Uterus (tissue), 4 donors: ENCODE measurements around the gene SAP30BP. TPM values are rescaled to one million over a fixed set of nuclear protein-coding genes. Genes with fewer than 3 reads are reported as not detected.
A peak's percentile ranks its signal among the peaks of the same experiment; 100 is the strongest.

ENCODE experiments used
- DNase-seq, 2 donors: peaks; one replicate each; pipeline ENCODE4 v3.0.0-alpha.2; 2019 to 2020
- H3K27ac ChIP-seq, 2 donors: fragments of 200-600 bp; sonication (generic); 1 replicate in 1 of 2; 2 replicates in 1 of 2; pipeline ENCODE4 v1.5.1; 2016 to 2018
- H3K27me3 ChIP-seq, 2 donors: fragments of 200-600 bp; sonication (generic); one replicate each; pipeline ENCODE4 v1.5.1; 2018 to 2019; ENCODE audit warnings: control low read depth in 1 of 2
- H3K36me3 ChIP-seq, 2 donors: fragments of 200-600 bp; sonication (generic); one replicate each; pipeline ENCODE4 v1.5.1; 2019; ENCODE audit warnings: control low read depth in 1 of 2
- H3K4me1 ChIP-seq, 2 donors: fragments of 200-600 bp; sonication (generic); one replicate each; pipeline ENCODE4 v1.5.1; 2018 to 2019; ENCODE audit warnings: control low read depth in 1 of 2
- H3K4me3 ChIP-seq, 2 donors: fragments of 200-600 bp; sonication (generic); 1 replicate in 1 of 2; 2 replicates in 1 of 2; pipeline ENCODE4 v1.5.1; 2018 to 2019; ENCODE audit warnings: mild to moderate bottlenecking in 1 of 2
- H3K9me3 ChIP-seq, 2 donors: fragments of 200-600 bp; sonication (generic); one replicate each; pipeline ENCODE4 v1.5.1; 2019; ENCODE audit warnings: control low read depth in 1 of 2
- POLR2A ChIP-seq, 2 donors: fragments of 450-650 bp; IDR thresholded peaks; one replicate each; pipeline ENCODE4 v1.6.1; 2016; ENCODE audit warnings: antibody characterized with exemption in 2 of 2, mild to moderate bottlenecking in 1 of 2, moderate library complexity in 1 of 2
- intact Hi-C: fragments of 100-400 bp; cut with DNase I; formaldehyde crosslinking; loops from one replicate; pipeline ENCODE4 v1.15.1; 2023; ENCODE audit warnings: low total_unique reads
- total RNA-seq, 4 donors: library from RNA; depleted of rRNA in 3 of 4; stranded (reverse); fragments of >200 nt in 3 of 4; gene quantifications; one replicate each; pipeline versions ENCODE4 v1.1.0 to v1.2.4, GENCODE V29; 2014 to 2023
- TF ChIP-seq, protein P1 (sequence below), 4 experiments: fragments of 200-600 bp in 2 of 4; fragments of 450-650 bp in 2 of 4; sonication (generic) in 2 of 4; IDR thresholded peaks; one replicate each; pipeline ENCODE4 v1.5.1; 2016 to 2019; ENCODE audit warnings: antibody characterized with exemption in 4 of 4, mild to moderate bottlenecking in 2 of 4, moderate library complexity in 1 of 4
- donor health status: DM: yes; HTN: yes; CAD: no.

Gene SAP30BP
- total RNA-seq, 4 donors from 2014 or later, result 14.1 to 87.7 (median 64.7) TPM

DNA sequence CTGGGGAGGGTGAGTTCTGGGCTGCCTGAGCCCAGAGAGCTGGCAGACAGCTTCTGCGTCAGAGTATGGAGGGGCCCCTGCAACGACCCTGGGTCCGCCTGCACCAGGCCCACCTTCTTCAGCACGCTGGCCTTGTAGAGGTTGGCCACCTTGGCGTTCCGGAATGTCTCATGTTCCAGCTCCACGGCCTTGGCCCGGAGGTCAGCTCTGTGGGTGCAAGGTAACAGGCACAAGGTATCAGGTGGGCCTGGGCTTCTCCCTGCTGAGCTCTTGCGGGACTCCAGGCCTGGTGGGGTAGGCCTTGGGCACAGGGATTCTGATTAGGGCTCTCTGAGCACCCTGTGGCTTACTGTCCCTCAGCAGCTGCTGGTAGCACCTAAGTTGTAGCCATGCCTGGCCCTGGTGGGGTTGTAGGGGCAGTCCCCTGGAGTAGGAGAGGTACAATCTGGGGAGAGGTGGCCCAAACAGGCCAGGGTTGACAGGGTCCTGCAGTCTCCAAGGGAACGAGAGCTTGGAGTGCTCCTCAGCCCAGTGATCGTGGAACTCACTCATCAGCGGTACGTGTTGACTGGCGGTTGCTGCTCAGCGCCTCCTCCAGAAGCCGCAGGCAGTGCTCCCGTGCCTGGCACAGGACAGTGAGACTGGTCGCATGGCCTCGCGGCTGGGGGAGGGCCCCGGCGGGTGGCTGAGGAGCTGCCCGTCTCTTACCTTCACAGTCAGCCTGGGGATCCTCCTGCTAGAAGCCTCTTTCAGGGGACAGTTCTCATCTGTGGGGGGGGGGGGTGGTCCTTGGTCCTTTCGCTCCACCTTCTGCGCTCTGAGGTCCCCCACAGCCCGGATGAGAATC lies 36.8 kb upstream of the SAP30BP start:
- intact Hi-C loops, result no loop called here
- H3K9me3 ChIP-seq, result no peaks in the 10 kb centered on the region
- no peak for DNase-seq
- H3K4me1 ChIP-seq, result peaks cover 0 to 9% of the 10 kb centered on the region in 2 donors
- TF ChIP-seq, protein P1, sequence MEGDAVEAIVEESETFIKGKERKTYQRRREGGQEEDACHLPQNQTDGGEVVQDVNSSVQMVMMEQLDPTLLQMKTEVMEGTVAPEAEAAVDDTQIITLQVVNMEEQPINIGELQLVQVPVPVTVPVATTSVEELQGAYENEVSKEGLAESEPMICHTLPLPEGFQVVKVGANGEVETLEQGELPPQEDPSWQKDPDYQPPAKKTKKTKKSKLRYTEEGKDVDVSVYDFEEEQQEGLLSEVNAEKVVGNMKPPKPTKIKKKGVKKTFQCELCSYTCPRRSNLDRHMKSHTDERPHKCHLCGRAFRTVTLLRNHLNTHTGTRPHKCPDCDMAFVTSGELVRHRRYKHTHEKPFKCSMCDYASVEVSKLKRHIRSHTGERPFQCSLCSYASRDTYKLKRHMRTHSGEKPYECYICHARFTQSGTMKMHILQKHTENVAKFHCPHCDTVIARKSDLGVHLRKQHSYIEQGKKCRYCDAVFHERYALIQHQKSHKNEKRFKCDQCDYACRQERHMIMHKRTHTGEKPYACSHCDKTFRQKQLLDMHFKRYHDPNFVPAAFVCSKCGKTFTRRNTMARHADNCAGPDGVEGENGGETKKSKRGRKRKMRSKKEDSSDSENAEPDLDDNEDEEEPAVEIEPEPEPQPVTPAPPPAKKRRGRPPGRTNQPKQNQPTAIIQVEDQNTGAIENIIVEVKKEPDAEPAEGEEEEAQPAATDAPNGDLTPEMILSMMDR (IDR thresholded peaks at IDR 0.05), result no peak
- no peak for TF ChIP-seq POLR2A (IDR thresholded peaks at IDR 0.05)
- H3K27me3 ChIP-seq, result no peaks in the 10 kb centered on the region
- H3K27ac ChIP-seq, result no peak overlapping the region
- no peak overlapping the region for H3K4me3 ChIP-seq
- no peaks in the 10 kb centered on the region for H3K36me3 ChIP-seq

DNA sequence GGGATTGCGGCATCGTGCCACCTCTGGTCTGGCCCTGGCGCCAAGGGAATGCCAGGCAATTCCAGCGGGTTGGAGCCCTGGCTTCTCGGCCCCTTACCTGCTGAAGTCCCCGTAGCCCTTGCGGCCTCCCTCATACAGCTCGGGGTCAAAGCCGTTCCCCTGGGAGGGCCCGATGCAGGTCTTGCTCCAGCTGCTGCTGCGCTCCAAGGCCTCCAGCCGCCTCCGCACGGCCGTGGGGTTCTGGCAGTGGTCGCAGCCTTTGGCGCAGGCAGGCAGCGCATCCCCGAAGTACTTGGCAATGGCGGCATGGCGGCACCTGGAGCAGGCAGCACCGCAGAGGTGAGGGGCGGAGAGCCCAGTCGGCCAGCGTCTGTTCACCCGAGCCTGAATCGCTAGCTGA lies 35.8 kb upstream of the SAP30BP start:
- no peak overlapping the region for H3K27ac ChIP-seq
- no peaks in the 10 kb centered on the region for H3K9me3 ChIP-seq
- intact Hi-C loops, result no loop called here
- TF ChIP-seq, protein P1 (IDR thresholded peaks at IDR 0.05), result no peak
- no peak for TF ChIP-seq POLR2A (IDR thresholded peaks at IDR 0.05)
- DNase-seq, result no peak
- no peaks in the 10 kb centered on the region for H3K36me3 ChIP-seq
- no peak overlapping the region for H3K4me3 ChIP-seq
- peaks cover 0 to 9% of the 10 kb centered on the region in 2 donors for H3K4me1 ChIP-seq
- no peaks in the 10 kb centered on the region for H3K27me3 ChIP-seq

DNA sequence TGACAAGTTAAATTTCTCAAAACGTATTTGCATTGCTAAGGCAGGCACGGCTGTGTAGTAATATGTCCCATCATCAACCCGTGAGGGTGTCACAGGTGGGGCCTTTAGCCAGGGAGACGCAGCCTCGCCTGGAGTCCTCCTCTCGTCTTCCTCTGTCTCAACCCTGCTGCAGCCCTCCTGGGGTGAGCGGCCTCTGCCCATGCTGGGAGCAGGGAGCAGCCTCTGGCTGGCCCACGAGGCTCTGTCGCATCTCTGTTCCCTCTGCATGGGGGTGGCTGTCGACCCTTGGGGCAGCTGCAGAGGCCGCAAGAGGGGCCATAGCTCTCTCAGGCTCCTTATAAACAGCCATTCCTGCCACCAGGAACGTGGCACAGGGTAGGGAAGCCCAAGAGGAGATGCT lies 34.7 kb upstream of the SAP30BP start:
- intact Hi-C loops, result no loop called here
- no peak for TF ChIP-seq POLR2A (IDR thresholded peaks at IDR 0.05)
- TF ChIP-seq, protein P1 (IDR thresholded peaks at IDR 0.05), result no peak
- no peaks in the 10 kb centered on the region for H3K9me3 ChIP-seq
- peaks cover 0 to 9% of the 10 kb centered on the region in 2 donors for H3K4me1 ChIP-seq
- no peaks in the 10 kb centered on the region for H3K27me3 ChIP-seq
- H3K4me3 ChIP-seq, result no peak overlapping the region
- no peaks in the 10 kb centered on the region for H3K36me3 ChIP-seq
- peak overlapping the region; percentile 82 to 85 for H3K27ac ChIP-seq
- no peak for DNase-seq

DNA sequence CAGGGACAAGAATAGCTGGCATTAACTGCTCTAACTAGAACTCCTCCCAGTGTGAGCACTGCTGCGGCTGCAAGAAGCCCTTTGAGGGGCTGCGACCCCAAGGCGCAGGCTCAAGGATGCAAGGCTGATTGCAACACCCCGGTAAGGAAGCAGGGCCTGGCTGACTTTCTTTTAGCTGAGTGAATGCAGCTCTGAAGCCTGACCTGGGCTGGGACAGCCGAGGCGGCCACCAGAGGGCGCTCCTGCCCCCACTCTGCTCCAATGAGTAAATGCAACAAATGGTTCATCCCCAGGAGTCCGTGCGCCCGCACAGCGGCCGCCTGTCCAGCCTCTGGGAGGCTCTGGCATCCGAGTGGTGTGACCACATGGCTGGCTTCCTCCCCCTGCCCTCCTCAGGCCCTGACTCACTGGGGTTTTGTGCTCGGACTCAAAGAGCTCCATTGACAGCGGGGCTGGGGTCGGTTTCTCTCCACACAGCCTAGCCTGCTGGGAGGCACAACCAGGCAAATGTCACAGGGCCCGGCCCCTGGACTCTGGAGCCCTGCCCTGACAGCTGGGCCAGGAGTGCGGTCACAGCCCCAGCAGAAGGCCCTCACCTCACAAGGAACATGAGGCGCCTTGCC lies 34.2 kb upstream of the SAP30BP start, which contains the start of gene SMIM5:
TSS of gene SMIM5 (plus strand) at position 572 of the 623 bp plus-strand sequence. CDS start 6,768 bp downstream, outside the sequence.
- Histone ChIP-seq H3K9me3 (no peaks in the 10 kb centered on the region), H3K4me3 (peak within 1 kb of the TSS in 1 of 2 donors; percentile 6), H3K4me1 (peaks cover 0 to 9% of the 10 kb centered on the region in 2 donors), H3K27ac (peak within 1 kb of the TSS; percentile 82 to 85), H3K27me3 (no peaks in the 10 kb centered on the region), H3K36me3 (no peaks in the 10 kb centered on the region)
- intact Hi-C loops, result no loop called here
- TF ChIP-seq, protein P1 (IDR thresholded peaks at IDR 0.05), result peak; percentile 91 to 96 (median 94)
- TF ChIP-seq POLR2A (IDR thresholded peaks at IDR 0.05), result peak in 1 of 2 donors; percentile 30
- peak; percentile 88 to 92 for DNase-seq
